HG03103 (cell line): Measurements from ENCODE around the gene NLRP7.
"Not testable (repeated sequence)": the region's sequence is repeated elsewhere in the genome, so short reads cannot be mapped to it uniquely, and the experiment has no call there.

Experiments
- ATAC-seq: cut with Tn5 transposase; IDR thresholded peaks from one replicate; pipeline ENCODE4 v1.9.1; 2021; ENCODE audit warnings: low read depth; ENCODE audit not compliant: unreplicated experiment

NLRP7 gene

DNA sequence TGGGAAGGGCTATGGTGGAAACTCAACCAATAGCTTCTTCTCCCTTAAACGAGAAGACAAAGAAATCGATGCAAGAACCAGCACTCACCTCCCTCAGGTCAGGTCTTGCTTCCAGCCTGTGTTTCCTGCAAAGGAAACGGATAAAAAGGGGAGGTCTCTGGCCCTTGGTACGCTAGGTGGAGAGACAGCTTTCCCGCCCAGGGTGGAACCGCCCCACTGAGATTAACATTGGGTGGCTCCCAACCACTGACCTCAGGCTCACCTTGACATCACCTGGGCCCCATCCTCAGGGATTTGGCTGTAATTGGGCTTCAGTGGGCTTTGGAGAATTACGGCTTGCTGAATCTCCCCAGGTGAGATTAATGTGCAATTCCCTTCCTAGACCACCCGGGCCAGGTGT, at the start of gene NLRP7:
Gene NLRP7 (minus strand): TSS at position 150 of the 400 bp plus-strand sequence.
- no peak for ATAC-seq

GRCh38 chr19:54995561-54995960, 48.2 kb upstream of the NLRP7 start:
- ATAC-seq, result no peak

DNA sequence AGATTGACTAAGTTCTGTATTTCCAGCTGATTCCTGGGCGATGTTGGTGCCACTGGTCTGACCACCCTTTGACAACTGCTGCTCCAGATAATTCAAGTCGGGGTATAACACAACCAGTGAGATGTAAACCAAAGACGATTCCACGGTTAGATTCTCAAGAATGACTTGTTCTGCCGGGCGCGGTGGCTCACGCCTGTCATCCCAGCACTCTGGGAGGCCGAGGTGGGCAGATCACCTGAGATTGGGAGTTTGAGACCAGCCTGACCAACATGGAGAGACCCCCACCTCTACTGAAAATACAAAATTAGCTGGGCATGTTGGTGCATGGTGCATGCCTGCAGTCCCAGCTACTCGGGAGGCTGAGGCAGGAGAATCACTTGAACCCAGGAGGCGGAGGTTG, 42.2 kb upstream of the NLRP7 start:
- not testable (repeated sequence) for ATAC-seq

GRCh38 chr19:54982562-54982961, 35.2 kb upstream of the NLRP7 start:
- not testable (repeated sequence) for ATAC-seq

GRCh38 chr19:54973229-54974090, 26.1 kb upstream of the NLRP7 start:
- ATAC-seq, result not testable (repeated sequence)

DNA sequence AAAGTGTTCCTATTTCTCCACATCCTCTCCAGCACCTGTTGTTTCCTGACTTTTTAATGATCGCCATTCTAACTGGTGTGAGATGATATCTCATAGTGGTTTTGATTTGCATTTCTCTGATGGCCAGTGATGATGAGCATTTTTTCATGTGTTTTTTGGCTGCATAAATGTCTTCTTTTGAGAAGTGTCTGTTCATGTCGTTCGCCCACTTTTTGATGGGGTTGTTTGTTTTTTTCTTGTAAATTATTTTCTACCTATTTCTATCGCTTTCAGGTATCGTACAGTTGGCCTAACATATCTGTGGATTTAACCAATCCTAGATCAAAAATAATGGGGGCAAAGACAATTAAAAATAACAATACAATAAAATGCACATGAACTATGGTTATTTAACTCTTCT, 24.1 kb upstream of the NLRP7 start:
- ATAC-seq, result not testable (repeated sequence)

DNA sequence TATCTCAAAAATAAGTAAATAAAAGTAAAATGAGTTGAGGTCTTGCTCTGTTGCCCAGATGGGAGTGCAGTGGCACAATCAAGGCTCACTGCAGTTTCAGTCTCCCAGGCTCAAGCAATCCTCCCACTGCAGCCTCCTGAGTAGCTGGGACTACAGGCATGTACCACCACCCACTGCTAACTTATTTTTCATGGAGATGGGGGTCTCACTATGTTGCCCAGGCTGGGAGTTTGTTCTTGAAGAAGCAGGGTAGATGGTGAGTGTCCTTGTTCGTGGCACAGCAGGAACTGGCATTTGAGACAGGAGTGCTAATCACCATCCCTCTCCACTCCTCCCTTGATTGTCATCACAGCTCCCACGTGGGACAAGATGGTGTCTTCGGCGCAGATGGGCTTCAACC, 22.3 kb upstream of the NLRP7 start:
- no peak for ATAC-seq

DNA sequence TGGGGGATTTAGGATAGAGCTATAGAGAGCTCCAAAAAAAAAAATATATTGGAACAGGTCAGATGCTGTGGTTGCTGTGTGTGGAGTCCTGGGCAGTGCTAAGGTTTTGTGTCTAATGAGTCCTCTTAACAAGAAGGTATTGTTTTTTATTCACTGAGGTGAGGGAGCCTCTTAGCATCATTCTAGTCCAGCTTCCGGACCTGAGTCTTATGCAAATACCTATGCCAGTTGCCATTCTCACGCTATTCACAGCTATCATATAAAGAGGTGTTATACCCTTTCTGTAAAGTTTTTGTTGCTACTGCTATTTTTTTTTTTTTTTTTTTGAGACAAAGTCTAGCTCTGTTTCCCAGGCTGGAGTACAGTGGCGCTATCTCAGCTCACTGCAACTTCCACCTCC, 20.3 kb upstream of the NLRP7 start:
- ATAC-seq, result no peak

DNA sequence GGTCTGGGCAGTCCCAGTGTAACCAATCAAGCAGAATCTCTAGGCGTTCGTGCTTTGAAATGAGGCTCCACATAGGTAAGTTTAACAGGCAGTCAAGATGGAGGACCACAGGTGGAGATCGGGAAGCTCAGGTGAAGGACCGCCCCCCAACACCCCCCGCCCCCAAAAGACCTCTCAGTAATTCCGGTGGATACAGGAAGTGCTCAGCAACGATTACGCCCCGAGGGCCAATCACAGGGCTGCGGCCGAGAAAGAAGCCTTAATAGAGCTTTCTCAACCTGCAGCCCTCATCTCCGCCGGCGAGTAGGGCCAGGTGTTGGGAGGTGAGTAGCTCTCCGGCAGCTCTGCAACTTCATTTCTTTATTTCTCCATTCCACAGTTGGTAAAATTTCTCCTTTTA, 17.7 kb upstream of the NLRP7 start:
- not testable (repeated sequence) for ATAC-seq

- no peak for ATAC-seq
Observed at GRCh38 chr19:54959840-54960239, 12.5 kb upstream of the NLRP7 start.

- ATAC-seq, result no peak
Observed at GRCh38 chr19:54955376-54955775, 8.0 kb upstream of the NLRP7 start.

DNA sequence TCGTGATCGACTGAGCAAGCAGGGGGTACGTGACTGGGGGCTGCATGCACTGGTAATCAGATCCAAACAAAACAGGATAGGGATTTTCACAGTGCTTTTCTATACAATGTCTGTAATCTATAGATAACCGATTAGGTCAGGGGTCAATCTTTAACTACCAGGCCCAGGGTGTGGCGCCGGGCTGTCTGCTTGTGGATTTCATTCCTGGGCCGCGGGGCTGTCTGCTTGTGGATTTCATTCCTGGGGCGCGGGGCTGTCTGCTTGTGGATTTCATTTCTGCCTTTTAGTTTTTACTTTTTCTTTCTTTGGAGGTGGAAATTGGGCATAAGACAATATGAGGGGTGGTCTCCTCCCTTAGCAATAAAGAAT, 6.0 kb upstream of the NLRP7 start:
- ATAC-seq, result not testable (repeated sequence)

- no peak for ATAC-seq
Observed at GRCh38 chr19:54952591-54953344, 5.4 kb upstream of the NLRP7 start.

DNA sequence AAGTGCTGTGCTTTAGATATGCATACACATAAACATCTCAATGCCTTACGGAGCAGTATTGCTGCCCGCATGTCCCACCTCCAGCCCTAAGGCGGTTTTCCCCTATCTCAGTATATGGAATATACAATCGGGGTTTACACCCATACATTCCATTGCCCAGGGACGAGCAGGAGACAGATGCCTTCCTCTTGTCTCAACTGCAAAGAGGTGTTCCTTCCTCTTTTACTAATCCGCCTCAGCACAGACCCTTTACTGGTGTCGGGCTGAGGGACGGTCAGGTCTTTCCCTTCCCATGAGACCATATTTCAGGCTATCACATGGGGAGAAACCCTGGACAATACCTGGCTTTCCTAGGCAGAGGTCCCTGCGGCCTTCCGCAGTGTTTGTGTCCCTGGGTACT, 3.2 kb upstream of the NLRP7 start:
- not testable (repeated sequence) for ATAC-seq

DNA sequence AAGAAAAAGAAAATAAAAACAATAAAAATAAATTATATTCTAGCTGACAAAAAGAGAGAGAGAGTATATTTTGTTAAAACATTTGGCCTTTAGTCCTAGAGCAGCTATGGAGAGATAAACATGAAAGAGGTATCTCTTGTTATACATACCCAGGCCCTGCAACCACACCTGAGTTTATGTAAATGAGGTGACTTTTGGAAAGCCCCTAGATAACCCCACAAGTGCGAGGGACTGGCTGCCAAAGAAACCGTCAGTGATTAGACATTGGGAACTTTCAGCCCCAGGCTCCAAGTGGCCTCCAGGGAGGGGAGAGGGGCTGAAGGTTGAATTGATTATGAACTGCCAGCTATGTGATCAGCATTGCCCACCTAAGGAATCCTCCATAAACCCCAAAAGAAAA, 2.1 kb upstream of the NLRP7 start:
- ATAC-seq, result no peak

GRCh38 chr19:54943772-54944361, 3.5 kb downstream of the NLRP7 start:
- not testable (repeated sequence) for ATAC-seq

DNA sequence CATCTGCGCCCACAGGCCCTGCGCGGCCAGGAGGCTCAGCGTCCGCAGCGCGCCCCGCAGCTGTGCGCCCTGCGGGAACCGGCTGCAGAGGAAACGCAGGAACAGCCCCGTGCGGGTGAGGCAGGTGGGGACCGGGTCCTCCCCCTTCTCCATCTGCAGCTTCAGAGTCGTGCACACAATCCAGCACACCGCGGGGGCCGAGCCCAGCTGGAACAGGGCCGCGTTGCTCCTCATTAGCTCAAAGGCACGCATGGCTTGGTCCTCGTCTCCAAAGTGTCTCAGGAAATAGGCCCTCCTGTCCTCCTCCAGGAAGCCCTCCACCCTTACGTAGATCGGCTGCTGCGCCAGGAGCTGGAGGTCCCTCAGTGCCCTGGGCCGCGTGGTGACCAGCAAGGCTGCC, 7.8 kb downstream of the NLRP7 start:
- ATAC-seq, result not testable (repeated sequence)

DNA sequence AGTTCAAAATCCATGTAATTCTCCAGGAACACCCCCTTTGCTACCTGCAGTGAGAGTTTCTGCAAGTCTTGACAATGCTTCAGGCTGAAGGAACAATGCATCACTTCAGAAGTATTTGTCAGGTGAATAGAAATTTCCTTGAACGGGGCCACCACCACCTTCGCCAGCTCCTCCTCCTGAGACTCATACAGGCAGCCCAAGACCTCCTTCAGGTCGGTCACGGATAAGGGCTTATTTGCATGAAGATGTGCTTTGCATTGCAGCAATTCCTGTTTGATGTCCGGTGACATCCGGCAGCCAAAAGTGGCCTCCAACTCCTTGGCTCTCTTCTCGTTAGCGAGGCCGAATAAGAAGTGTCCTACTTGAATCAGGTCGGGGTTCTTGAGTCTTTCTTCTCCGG, 8.4 kb downstream of the NLRP7 start:
- no peak for ATAC-seq

- no peak for ATAC-seq
Observed at GRCh38 chr19:54937926-54938325, 9.4 kb downstream of the NLRP7 start.

- no peak for ATAC-seq
Observed at GRCh38 chr19:54928299-54928698, 19.0 kb downstream of the NLRP7 start.

DNA sequence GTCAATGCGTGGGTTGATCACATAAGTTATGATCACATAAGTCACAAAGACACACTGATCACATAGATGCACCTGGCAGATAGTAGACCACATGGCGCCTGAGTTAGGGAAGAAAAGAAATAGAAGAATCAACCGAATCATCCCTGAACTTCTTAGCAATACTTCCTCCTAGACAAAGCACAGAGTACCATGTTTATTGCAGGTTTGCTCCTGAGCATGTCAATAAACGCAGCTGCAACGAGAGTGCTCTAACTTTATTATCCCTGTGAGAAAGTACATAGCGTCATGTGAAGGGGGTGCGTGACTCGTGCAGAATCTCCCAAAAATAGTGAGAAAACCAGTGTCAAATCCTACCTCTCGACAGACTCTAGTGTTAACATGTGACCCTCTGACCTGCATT, 24.1 kb downstream of the NLRP7 start:
- no peak for ATAC-seq
